OCI-LY3 (cell line): Measurements from ENCODE around the gene PCBP1.

ENCODE experiments used
- CTCF ChIP-seq: fragments of 200-600, 300-600 bp; sonication (generic); IDR thresholded peaks from 2 replicates; pipeline ENCODE4 v1.5.1; 2014; ENCODE audit warnings: antibody characterized with exemption, low read length, low read depth
- EZH2phosphoT487 ChIP-seq: fragments of 200-600 bp; shearing (Covaris generic); IDR thresholded peaks from 2 replicates; pipeline ENCODE4 v1.6.1; 2018; ENCODE audit warnings: antibody characterized with exemption, mixed run types, low read depth

GRCh38 chr2:70089220-70089982 lies 2.1 kb downstream of the PCBP1 start:
- TF ChIP-seq CTCF (no peak), EZH2phosphoT487 (no peak)
